ENCODE measurements around the gene SERPINB5.
"Not testable (repeated sequence)": the region's sequence is repeated elsewhere in the genome, so short reads cannot be mapped to it uniquely, and the experiment has no call there.

SERPINB5 gene

GRCh38 chr18:63476668-63477067 is at the start of gene SERPINB5:
TSS of gene SERPINB5 (plus strand) at chr18:63476958. CDS start at chr18:63484429, 7,471 bp downstream.
- DNase-seq = no peak

GRCh38 chr18:63427558-63427957 is 49.2 kb upstream of the SERPINB5 start:
- DNase-seq = peak; percentile 6 to 14

- no peak for DNase-seq
Measured at GRCh38 chr18:63430526-63430925, 46.2 kb upstream of the SERPINB5 start.

- DNase-seq = no peak
Measured at GRCh38 chr18:63431180-63431579, 45.6 kb upstream of the SERPINB5 start.

GRCh38 chr18:63433334-63433866 is 43.4 kb upstream of the SERPINB5 start:
- no peak for DNase-seq

- no peak for DNase-seq
Measured at GRCh38 chr18:63438181-63438580, 38.6 kb upstream of the SERPINB5 start.

GRCh38 chr18:63439334-63439733 is 37.4 kb upstream of the SERPINB5 start:
- peak; percentile 39 to 52 for DNase-seq

GRCh38 chr18:63440219-63440618 is 36.5 kb upstream of the SERPINB5 start:
- no peak for DNase-seq

- no peak for DNase-seq
Measured at GRCh38 chr18:63440881-63441280, 35.9 kb upstream of the SERPINB5 start.

- DNase-seq = no peak
Measured at GRCh38 chr18:63443829-63444228, 32.9 kb upstream of the SERPINB5 start.

- no peak for DNase-seq
Measured at GRCh38 chr18:63444580-63444979, 32.2 kb upstream of the SERPINB5 start.

GRCh38 chr18:63445037-63445436 is 31.7 kb upstream of the SERPINB5 start:
- no peak for DNase-seq

GRCh38 chr18:63446266-63446665 is 30.5 kb upstream of the SERPINB5 start:
- no peak for DNase-seq

GRCh38 chr18:63447066-63447465 is 29.7 kb upstream of the SERPINB5 start:
- DNase-seq = no peak

GRCh38 chr18:63449426-63449825 is 27.3 kb upstream of the SERPINB5 start:
- no peak for DNase-seq

GRCh38 chr18:63451799-63452660 is 24.7 kb upstream of the SERPINB5 start:
- DNase-seq = no peak

GRCh38 chr18:63452751-63453150 is 24.0 kb upstream of the SERPINB5 start:
- not testable (repeated sequence) for DNase-seq

- no peak for DNase-seq
Measured at GRCh38 chr18:63454497-63454896, 22.3 kb upstream of the SERPINB5 start.

GRCh38 chr18:63457977-63458376 is 18.8 kb upstream of the SERPINB5 start:
- DNase-seq = no peak

GRCh38 chr18:63460414-63460813 is 16.3 kb upstream of the SERPINB5 start:
- no peak for DNase-seq

- DNase-seq = no peak
Measured at GRCh38 chr18:63464434-63464833, 12.3 kb upstream of the SERPINB5 start.

- DNase-seq = peak in 1 of 2 experiments; percentile 10
Measured at GRCh38 chr18:63465059-63465458, 11.7 kb upstream of the SERPINB5 start.

- no peak for DNase-seq
Measured at GRCh38 chr18:63467699-63468098, 9.1 kb upstream of the SERPINB5 start.

- DNase-seq = no peak
Measured at GRCh38 chr18:63468575-63468974, 8.2 kb upstream of the SERPINB5 start.

GRCh38 chr18:63470751-63471150 is 6.0 kb upstream of the SERPINB5 start:
- DNase-seq = no peak
